Subcutaneous adipose tissue (tissue), 4 donors: Measurements from ENCODE around the gene AFF3. TPM values are rescaled to one million over a fixed set of nuclear protein-coding genes. Genes with fewer than 3 reads are reported as not detected.

Experiments
- total RNA-seq, 4 donors: library from RNA; depleted of rRNA; stranded (reverse); fragments of >200 nt; gene quantifications; one replicate each; pipeline ENCODE4 v1.1.0, GENCODE V29; 2016
- TF ChIP-seq, protein P1 (sequence below): fragments of 450-650 bp; IDR thresholded peaks from one replicate; pipeline ENCODE4 v1.5.1; 2016; ENCODE audit warnings: low read depth, mild to moderate bottlenecking, control low read depth, antibody characterized with exemption, moderate library complexity

The AFF3 gene
- total RNA-seq, 4 donors from 2014 or later: 2.5 to 6.2 (median 5.6) TPM

DNA sequence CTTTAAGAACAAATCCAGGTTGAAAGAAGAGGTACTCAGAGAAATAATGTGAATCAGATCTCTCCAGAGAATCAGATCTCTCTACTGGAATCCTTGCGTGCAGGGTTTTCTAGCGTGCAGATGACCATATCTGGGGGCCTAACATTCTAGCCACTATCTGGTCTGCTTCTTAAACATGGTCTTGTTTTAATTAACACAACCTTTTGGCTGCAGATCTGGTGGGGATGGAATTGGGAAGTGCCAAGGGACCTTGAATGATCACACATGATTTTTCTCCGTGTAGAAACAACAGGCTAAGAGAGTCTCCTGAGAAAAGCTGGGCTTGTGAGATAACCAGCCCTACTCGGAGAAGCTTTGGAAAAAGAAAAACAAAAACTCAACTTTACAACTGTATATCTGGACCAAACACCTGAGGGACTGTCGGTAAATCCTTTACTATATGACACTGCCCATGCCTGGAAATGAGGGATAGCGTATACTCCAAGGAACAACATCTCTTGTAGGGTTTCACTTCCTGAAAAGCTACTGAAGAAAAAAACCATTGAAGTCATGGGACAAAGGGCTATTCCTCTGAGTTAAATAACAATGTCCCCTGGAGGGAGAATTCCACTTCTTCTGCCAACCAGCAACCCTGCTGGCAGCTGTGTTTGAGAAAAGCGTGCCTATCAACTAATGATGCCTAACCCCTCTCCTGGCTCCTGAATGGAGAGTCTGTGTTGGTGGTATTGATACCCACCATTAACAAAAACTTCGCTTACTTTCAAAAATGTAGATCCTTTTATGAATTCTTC, 481.6 kb downstream of the AFF3 start:
- TF ChIP-seq, protein P1, sequence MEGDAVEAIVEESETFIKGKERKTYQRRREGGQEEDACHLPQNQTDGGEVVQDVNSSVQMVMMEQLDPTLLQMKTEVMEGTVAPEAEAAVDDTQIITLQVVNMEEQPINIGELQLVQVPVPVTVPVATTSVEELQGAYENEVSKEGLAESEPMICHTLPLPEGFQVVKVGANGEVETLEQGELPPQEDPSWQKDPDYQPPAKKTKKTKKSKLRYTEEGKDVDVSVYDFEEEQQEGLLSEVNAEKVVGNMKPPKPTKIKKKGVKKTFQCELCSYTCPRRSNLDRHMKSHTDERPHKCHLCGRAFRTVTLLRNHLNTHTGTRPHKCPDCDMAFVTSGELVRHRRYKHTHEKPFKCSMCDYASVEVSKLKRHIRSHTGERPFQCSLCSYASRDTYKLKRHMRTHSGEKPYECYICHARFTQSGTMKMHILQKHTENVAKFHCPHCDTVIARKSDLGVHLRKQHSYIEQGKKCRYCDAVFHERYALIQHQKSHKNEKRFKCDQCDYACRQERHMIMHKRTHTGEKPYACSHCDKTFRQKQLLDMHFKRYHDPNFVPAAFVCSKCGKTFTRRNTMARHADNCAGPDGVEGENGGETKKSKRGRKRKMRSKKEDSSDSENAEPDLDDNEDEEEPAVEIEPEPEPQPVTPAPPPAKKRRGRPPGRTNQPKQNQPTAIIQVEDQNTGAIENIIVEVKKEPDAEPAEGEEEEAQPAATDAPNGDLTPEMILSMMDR: no peak

DNA sequence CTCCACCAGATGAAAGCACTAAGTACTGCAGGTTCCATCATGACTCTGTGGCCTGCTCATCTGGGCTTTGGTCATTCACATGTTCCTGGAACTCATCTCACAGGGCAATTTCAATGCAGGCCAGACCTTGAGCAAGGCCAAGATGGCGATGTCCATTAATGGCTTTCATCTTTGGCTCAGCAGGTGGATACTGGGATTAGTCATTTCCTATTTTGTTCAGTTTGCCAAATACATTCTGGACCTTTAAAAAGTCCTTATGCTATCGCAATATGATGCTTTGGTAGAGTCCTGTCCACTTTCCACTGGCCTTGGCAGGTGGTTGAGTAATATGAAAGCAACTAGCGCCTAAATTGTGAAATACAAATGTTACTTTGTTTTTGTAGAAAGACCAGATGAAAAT, 482.5 kb downstream of the AFF3 start:
- TF ChIP-seq, protein P1: no peak

DNA sequence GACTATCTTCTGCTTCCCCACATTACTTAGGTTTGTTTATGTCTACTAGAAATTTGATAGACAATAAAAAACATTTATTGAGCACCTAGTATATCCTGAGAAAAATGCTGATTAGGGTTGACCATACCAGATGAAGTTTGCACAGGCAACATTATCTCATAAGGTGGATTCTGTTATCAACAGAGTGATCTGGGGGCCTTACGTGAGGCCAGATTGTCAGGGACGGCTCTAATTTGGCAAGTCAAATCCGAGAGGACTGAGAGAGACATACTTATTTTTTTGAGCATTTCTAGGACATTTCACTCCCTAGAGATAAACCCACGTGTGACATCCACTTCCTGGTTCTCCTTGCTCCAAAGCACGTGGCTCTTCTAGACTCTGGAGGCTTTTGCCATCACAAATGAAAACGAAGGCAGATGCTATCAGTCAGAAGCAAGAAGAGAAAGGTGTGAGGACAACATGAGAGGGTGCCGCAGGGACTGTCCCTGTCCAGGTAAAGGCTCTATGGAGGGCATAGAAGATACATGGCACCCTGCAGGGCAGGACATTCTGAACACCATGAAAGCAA, 484.6 kb downstream of the AFF3 start:
- TF ChIP-seq, protein P1: no peak

DNA sequence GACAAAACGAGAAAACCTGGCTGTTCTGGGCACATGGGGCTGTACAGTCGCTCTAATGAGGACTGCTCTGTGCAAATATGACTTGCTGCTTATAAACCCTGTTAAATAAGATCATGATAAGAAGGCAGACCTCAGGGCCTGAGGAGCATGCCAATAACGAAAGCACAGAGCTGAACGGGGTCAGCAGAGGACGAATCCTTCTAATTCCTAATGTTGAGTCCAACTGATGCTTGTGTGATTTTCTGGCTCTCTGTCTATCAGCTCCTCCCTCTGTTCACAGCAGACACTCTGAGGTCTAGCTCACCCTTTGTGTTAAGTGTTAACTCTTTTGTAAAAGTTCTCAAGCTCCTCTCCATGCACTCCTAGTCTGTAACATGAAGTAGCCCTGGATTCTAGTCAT, 485.4 kb downstream of the AFF3 start:
- TF ChIP-seq, protein P1: no peak

DNA sequence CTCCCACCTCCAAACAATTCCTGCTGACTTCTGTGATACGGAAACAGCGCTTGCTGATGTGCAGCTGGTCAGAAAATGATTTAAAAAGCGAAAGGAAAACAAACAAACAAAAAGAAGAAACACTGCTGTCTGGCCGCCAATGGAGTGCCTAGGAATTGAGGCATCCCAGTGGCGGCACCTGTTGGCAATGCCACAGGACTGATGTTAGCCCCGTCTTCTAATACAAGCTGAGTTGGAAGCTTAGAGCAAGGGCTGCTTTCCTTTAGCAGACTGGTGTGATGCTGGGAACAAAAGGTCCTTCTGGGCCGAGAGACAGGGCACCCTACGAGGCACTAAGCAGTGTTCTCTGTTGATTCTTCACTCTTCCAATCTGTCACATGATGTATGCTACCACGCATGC, 489.0 kb downstream of the AFF3 start:
- TF ChIP-seq, protein P1: no peak

DNA sequence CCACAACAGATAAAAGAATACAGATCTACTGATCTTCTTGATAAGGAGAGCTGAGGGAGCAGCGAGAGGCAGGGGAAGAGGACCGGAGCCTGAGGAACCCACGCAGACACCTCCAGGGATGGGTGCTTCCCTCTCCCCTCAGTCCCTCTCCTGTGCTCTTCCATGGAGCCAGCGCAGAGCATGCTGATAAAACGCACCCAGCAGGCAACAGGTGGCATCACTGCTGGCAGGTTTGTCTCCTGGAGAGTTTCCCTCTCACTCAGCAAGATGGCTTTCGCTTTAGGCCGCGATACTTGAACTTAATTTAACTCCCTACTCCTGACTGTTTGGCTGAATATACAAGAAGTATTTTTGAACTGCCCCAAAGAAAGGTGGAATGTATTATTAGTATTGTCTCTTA, 489.5 kb downstream of the AFF3 start:
- TF ChIP-seq, protein P1: no peak

DNA sequence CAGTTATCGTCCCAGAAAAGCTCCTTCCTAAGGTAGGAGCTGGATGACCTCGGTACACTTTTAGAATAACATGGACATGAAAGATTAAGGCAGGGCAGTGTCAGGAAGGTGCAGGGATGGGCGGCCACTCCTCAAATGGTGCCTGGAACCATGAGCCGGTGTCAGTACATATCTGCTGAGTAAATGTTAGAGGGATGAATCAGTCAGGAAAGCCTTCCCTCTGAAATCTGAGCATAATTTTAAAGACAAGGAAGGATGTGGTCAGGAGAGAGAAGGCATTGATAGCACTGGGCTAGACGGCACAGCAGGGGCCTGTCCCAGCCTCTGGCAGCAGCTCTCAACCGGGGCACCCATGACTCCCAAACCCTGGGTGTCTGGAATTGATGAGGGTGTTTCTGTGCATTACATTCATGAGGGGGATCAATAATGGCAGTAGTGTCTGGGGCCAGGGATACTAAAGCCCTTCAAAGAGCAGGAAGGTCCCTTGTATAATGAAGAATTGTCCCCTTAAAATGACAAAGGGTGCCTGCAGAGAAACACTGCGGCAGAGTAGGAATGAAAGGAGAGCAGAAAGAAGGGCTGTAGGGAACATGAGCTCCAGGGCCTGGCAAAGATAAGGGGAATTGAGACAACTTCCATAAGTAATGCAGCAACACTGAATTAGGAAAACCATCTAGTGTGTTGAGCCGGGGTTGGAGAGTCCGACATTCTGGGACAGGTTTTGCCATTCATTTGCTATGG, 490.3 kb downstream of the AFF3 start:
- TF ChIP-seq, protein P1: no peak
